ENCODE results near the gene IGF2BP1.

IGF2BP1 gene

DNA sequence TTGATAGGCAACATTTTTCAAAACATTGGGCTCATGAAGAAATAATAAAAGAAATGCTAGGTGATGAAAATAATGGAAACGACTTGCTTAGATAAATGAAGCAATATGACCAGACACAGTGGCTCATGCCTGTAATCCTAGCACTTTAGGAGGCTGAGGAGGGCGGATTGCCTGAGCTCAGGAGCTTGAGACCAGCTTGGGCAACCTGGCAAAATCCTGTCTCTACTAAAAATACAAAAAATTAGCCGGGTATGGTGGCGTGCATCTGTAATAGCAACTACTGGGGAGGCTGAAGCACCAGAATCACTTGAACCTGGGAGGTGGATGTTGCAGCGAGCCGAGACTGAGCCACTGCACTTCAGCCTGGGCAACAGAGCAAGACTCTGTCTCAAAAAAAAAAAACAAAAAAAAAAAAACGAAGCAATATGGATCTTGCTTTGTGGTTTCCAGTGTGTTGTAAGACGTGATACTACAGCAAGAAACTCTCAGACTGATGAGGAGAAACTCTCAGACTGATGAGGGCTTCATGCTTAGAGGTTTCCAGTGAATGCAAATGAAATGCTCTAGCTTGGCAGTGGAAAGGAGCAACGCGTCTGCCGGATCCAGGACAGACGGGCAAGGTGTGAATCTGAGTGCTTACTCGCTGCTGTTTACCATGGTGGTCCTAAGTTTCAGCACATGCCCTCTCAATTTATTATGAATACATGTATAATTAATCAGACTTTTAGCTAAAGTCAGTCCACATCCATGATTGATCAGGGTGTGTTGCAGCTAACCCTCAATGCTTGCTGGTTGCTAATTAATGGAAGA lies 11.5 kb upstream of the IGF2BP1 start:
- Histone ChIP-seq H3K36me3 (ENCODE audit: insufficient read depth) (no peaks in the 10 kb centered on the region), H3K9ac (no peak overlapping the region), H4K20me1 (ENCODE audit: insufficient read depth) (no peaks in the 10 kb centered on the region), H3K4me3 (IDR thresholded peaks at IDR 0.05; ENCODE audit: insufficient read depth, low read depth, low read length) (no peak overlapping the region), H3K4me2 (no peak overlapping the region), H3K4me1 (ENCODE audit: low read depth, poor library complexity, severe bottlenecking) (no peaks in the 10 kb centered on the region), H3K79me2 (ENCODE audit: insufficient read depth, low read depth) (no peaks in the 10 kb centered on the region), H2AFZ (ENCODE audit: low read depth) (no peak overlapping the region), H3K27me3 (ENCODE audit: insufficient read depth, low read depth) (no peaks in the 10 kb centered on the region), H3K27ac (no peak overlapping the region)
- TF ChIP-seq, protein P1, sequence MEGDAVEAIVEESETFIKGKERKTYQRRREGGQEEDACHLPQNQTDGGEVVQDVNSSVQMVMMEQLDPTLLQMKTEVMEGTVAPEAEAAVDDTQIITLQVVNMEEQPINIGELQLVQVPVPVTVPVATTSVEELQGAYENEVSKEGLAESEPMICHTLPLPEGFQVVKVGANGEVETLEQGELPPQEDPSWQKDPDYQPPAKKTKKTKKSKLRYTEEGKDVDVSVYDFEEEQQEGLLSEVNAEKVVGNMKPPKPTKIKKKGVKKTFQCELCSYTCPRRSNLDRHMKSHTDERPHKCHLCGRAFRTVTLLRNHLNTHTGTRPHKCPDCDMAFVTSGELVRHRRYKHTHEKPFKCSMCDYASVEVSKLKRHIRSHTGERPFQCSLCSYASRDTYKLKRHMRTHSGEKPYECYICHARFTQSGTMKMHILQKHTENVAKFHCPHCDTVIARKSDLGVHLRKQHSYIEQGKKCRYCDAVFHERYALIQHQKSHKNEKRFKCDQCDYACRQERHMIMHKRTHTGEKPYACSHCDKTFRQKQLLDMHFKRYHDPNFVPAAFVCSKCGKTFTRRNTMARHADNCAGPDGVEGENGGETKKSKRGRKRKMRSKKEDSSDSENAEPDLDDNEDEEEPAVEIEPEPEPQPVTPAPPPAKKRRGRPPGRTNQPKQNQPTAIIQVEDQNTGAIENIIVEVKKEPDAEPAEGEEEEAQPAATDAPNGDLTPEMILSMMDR (conservative IDR thresholded peaks at IDR 0.05; ENCODE audit: low read depth, low read length): no peak

DNA sequence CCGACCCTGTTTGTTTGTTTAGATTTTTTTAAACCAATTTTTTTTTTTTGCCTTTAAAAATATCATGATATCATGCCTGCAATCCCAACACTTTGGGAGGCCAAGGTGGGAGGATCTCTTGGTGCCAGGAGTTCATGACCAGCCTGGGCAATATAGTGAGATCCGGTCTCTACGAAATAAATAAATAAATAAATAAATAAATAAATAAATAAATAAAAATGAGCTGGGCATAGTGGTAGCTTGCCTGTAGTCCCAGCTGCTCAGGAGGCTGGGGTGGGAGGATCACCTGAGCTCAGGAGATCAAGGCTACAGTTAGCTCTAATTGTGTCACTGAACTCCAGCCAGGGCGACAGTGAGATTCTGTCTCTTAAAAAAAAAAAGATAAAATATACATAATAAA lies 8.1 kb upstream of the IGF2BP1 start:
- H3K9ac ChIP-seq: no peak overlapping the region
- H3K4me2 ChIP-seq: no peak overlapping the region
- H3K4me3 ChIP-seq (IDR thresholded peaks at IDR 0.05; ENCODE audit: insufficient read depth, low read depth, low read length): no peak overlapping the region
- H3K36me3 ChIP-seq (ENCODE audit: insufficient read depth): no peaks in the 10 kb centered on the region
- H3K27ac ChIP-seq: no peak overlapping the region
- H4K20me1 ChIP-seq (ENCODE audit: insufficient read depth): no peaks in the 10 kb centered on the region
- TF ChIP-seq, protein P1 (conservative IDR thresholded peaks at IDR 0.05; ENCODE audit: low read depth, low read length): no peak
- no peaks in the 10 kb centered on the region for H3K79me2 ChIP-seq (ENCODE audit: insufficient read depth, low read depth)
- H3K4me1 ChIP-seq (ENCODE audit: low read depth, poor library complexity, severe bottlenecking): no peaks in the 10 kb centered on the region
- no peak overlapping the region for H2AFZ ChIP-seq (ENCODE audit: low read depth)
- H3K27me3 ChIP-seq (ENCODE audit: insufficient read depth, low read depth): no peaks in the 10 kb centered on the region; the same call in 1 of the 2 replicates

DNA sequence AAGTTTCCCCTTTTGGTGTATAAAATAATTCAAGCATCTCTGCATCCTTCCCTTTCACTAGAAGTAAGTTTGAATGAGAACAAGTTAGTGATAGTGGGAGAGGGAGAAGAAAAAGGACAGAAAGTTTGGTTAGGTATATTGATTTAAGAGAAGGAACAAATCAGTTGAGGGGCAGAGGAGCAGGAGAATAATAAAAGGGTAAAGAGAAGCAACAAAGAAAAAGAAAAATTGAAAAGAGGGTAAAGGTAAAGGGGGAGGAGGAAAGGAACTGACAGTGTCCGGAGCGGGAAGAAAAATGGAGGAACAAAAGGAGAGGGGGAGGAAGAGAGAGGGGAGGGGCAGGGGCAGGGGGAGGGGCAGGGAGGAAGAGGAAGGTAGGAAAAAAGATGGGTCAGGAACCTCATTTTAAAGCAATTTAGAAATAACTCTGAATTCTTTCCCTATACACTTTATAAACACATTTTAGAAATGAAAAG lies 6.3 kb upstream of the IGF2BP1 start:
- TF ChIP-seq, protein P1 (conservative IDR thresholded peaks at IDR 0.05; ENCODE audit: low read depth, low read length): no peak
- Histone ChIP-seq H3K27me3 (ENCODE audit: insufficient read depth, low read depth) (no peaks in the 10 kb centered on the region; the same call in 1 of the 2 replicates), H3K4me3 (IDR thresholded peaks at IDR 0.05; ENCODE audit: insufficient read depth, low read depth, low read length) (no peak overlapping the region), H2AFZ (ENCODE audit: low read depth) (no peak overlapping the region), H3K79me2 (ENCODE audit: insufficient read depth, low read depth) (no peaks in the 10 kb centered on the region), H4K20me1 (ENCODE audit: insufficient read depth) (no peaks in the 10 kb centered on the region), H3K9ac (no peak overlapping the region), H3K4me1 (ENCODE audit: low read depth, poor library complexity, severe bottlenecking) (no peaks in the 10 kb centered on the region), H3K36me3 (ENCODE audit: insufficient read depth) (no peaks in the 10 kb centered on the region), H3K4me2 (no peak overlapping the region), H3K27ac (no peak overlapping the region)

DNA sequence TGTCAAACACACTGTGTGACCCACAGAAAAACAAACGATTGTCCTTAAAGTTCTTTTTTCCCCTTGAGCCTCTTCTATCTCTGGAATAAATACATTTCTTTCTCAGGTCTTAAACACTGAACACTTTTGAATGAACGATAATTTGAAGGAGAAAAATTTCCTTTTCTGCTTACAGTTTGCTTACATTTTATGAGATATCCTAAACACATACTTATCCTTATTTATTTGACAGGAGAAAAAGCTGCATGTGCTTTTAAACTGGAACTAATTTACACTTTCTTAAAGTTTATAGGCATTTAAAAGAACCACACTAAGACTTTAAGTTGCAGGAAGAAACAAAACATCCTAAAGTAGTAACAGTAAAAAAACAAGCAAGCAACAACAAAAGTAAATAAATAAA lies 4.7 kb upstream of the IGF2BP1 start:
- TF ChIP-seq, protein P1 (conservative IDR thresholded peaks at IDR 0.05; ENCODE audit: low read depth, low read length): no peak
- Histone ChIP-seq H3K4me2 (no peak overlapping the region), H2AFZ (ENCODE audit: low read depth) (no peak overlapping the region), H3K79me2 (ENCODE audit: insufficient read depth, low read depth) (no peaks in the 10 kb centered on the region), H3K27ac (no peak overlapping the region), H3K4me3 (IDR thresholded peaks at IDR 0.05; ENCODE audit: insufficient read depth, low read depth, low read length) (no peak overlapping the region), H3K9ac (no peak overlapping the region), H3K27me3 (ENCODE audit: insufficient read depth, low read depth) (peaks cover 3% of the 10 kb centered on the region; the same call in 1 of the 2 replicates), H3K36me3 (ENCODE audit: insufficient read depth) (no peaks in the 10 kb centered on the region), H3K4me1 (ENCODE audit: low read depth, poor library complexity, severe bottlenecking) (no peaks in the 10 kb centered on the region), H4K20me1 (ENCODE audit: insufficient read depth) (no peaks in the 10 kb centered on the region)
